ENCODE measurements around the gene PLCD3.

Gene PLCD3

GRCh38 chr17:45132320-45132571 is at the start of gene PLCD3:
Gene PLCD3, minus strand, starts transcription at chr17:45132515. Its CDS starts 105 bp downstream, at chr17:45132410.
- DNase-seq, result no peak

DNA sequence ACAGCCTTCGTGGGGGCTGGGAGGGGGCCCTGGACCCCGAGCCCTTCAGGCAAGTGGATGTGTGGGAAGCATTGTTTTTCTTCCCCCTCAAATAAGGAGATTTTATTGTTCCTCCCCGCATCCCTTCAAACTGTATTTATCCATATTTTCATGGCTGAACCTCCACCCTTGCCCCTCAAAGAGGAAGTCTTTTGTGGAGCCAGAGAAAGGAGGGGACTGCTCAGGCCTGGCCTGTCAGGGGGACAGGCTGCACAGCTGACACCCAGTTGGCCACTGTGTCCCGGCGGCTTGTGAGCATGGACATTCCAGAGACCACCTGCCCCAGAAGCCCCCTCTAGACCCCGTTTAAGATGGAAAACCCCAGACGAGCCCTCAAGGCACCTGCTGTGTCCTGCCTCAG is 45.2 kb upstream of the PLCD3 start:
- DNase-seq, result no peak

DNA sequence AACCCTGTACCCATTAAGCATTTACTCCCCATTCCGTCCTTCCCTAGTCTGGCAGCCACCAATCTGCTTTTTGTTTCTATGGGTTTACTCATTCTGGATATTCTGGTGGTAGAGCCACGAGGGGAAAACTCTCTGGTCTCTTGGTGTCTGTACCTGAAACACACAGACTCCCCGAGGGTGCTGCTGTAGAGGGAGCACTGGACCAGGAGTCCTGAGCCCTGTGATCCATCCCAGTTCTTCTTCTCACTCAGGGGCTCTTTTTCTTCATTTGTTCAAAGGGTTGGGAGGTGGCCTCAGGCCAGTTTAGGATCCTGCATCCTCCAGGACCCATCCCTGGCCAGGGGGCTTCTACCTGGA is 43.4 kb upstream of the PLCD3 start:
- no peak for DNase-seq

GRCh38 chr17:45172541-45173286 is 40.4 kb upstream of the PLCD3 start:
- peak; percentile 64 for DNase-seq

GRCh38 chr17:45172232-45172540 is 39.9 kb upstream of the PLCD3 start:
- DNase-seq, result no peak

- no peak for DNase-seq
These were observed 39.3 kb upstream of the PLCD3 start for GRCh38 chr17:45171338-45172231.

GRCh38 chr17:45170931-45171337 is 38.6 kb upstream of the PLCD3 start:
- no peak for DNase-seq

DNA sequence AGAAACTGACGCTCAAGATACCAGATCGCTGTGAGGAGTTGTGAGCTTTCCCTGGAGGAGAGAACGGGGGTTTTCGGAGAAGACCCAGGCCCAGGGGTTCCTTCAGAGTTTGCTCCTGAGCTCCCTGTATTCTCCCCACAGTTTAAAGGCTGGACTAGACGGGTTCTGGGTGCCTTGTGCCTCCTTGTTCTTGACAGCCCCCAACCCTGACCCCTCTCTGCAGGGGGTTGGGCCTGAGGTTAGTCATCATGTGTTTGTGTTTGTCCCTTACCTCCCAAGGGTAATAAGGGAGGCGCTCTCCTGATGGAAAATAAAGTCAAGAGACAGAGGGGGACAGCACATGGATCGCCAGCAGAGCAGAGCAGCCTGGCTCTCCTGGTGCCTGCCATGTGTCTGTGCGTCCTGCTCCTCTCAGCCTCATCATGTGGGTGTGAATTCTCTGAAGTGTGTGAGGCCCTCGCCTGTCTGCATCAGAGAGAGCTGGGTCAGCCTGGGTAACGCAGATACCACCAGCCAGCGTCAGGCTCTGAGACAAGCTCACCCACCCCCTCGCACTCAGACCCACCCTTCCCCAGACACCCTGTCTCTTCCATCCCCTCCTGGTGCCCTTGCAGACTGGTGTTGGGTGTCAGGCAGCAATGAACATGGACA is 38.1 kb upstream of the PLCD3 start:
- DNase-seq, result no peak

GRCh38 chr17:45168991-45169752 is 36.9 kb upstream of the PLCD3 start:
- no peak for DNase-seq

DNA sequence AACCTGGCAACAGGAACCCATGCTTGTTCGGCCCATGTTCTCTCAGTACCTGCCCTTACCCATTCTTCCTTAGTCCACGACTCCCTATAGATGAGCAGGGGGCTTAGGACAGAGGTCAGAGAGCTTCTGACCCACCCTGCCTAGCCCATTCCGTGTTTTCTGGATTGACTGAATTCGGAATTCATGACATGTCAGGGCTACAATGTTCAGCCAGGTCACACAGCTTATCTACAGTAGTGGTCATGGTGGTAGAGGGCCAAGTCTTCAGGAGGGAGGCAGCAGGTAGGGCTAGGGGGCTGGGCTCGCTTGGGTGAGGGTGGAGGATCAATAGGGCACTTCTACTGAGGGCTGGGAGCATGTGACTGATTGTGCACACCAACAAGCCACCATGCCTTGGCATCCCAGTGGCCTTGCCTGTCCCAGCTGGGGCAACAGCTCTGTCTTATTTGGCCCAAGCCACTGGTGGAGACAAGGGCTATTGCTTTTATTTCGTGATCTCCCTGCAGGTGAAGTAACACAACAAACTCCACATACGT is 32.5 kb upstream of the PLCD3 start:
- no peak for DNase-seq

GRCh38 chr17:45162025-45162687 is 29.8 kb upstream of the PLCD3 start:
- DNase-seq, result no peak

DNA sequence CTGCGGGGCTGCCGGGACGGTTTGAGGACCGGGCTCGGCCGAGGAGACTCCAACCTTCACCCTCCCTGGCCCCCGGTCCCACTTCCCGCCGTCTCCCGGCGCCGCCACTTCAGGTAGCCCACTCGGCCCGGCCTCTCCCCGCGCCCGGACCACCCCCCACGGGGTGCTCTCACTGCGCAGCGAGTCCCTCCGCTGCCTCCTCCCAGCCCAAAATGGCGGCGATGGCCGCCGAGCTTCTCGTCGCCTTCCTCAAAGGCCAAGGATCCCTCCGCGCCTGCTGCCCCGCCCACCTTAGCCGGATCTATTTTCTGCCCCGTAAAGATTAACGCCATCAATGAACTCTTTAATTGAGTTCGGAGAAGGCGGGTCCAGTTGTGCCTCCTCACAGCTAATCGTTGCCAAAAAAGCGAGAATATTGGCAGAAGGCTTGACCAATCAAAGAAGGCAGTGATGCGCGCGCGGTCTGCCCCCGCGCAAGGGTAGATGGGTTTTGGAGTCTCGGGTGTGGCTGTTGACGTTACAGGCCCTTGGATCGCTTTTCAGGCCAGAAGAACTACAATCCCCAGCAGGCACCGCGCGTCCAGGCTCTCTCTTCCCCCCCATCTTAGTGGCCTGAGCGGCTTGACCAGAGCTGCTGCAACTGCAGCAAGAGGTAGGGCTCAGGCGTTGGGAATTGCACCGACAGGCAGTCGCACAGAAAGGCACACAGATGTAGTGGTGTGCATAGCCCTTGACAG is 29.1 kb upstream of the PLCD3 start, which contains the start of gene HEXIM2:
TSS of gene HEXIM2 (plus strand) at position 588 of the 737 bp plus-strand sequence. CDS start 919 bp downstream, outside the sequence.
- peak; percentile 100 for DNase-seq

DNA sequence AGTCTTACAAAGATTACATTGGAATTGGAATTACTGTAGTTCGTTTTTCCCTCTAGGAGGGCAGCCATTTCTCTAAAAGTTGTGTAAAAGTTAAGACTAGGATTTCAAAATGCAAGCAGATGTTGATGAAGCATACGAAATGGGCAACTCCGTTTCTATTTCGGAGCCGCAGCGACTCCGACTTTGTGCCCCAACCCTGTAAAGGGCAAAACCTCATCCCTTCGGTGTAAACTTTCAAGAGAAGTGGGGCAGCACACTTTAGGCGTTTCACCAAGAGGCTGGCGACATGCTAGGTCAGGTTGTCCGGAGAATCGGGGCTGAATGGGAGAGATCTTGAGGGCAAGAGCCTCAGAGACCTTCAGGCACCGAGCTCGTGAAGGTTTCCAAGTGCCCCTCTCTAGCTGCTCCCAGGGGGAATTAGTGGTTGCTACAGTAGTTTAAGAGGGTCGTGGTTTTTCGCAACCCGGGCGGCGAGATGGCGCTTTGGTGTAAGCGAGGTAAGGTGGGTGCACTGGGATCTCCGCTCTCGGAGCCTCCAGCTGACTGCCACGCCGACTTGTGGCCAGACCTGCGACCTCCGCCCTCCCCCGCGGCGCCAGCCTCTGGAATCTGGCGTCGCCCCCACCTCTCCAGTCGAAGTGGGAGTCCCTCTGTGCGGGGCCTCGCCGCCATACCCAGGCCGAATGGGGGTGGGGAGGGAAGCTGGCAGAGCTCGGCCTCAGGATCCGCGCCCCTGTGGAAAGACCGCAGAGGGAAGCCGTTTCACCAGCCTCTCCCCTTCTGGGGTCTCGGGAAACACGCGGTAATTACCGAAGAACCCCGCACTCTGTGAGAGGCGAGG is 28.4 kb upstream of the PLCD3 start:
- DNase-seq, result peak; percentile 13

DNA sequence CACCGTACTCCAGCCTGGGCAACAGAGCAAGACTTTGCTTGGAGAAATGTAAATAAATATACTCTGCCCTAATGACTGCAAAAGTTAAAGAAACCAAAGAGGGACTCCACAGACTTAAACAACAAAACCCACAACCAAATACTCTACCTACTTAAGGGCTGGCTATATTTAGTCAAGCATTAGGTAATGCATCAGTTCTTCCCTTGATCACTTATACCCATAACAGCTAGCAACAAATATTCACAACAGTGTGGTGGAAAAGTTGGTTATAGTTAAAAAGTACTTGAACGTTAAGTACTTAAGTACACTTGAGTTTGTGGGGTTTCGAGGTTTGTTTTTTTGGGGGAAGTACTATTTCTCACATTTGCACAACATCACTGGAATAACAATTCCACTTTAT is 23.9 kb upstream of the PLCD3 start:
- no peak for DNase-seq

DNA sequence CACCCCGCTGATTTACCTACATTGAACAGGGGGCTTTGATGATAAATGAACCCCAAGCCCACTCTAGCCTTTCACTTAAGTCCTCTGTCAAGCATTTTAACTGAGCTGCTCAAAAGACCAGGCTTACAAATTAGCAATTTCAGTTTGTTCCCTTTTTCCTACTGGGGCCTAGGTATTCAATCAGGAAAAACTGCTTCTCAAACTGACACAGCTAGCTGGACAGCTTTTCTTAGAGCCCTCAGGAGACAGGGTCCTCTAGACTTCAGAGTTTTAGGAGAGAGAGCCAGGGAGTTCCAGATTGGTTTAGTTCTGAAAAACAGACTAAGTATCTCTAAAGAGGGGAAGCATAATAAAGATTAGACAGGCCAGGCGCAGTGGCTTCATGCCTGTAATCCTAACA is 23.2 kb upstream of the PLCD3 start:
- no peak for DNase-seq

DNA sequence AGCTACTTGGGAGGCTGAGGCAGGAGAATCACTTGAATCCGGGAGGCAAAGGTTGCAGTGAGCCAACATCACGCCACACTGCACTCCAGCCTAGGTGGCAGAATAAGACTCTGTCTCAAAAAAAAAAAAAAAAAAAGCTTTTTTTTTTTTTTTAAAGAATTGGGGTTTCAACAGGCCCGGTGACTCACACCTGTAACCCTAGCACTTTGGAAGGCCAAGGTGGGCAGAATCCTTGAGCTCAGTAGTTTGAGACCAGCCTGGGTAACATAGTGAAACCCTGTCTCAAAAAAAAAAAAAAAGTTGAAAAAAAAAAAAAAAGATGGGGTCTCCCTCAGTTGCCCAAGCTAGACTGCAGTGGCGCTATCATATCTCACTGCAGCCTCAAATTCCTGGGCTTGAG is 22.7 kb upstream of the PLCD3 start:
- DNase-seq, result no peak

DNA sequence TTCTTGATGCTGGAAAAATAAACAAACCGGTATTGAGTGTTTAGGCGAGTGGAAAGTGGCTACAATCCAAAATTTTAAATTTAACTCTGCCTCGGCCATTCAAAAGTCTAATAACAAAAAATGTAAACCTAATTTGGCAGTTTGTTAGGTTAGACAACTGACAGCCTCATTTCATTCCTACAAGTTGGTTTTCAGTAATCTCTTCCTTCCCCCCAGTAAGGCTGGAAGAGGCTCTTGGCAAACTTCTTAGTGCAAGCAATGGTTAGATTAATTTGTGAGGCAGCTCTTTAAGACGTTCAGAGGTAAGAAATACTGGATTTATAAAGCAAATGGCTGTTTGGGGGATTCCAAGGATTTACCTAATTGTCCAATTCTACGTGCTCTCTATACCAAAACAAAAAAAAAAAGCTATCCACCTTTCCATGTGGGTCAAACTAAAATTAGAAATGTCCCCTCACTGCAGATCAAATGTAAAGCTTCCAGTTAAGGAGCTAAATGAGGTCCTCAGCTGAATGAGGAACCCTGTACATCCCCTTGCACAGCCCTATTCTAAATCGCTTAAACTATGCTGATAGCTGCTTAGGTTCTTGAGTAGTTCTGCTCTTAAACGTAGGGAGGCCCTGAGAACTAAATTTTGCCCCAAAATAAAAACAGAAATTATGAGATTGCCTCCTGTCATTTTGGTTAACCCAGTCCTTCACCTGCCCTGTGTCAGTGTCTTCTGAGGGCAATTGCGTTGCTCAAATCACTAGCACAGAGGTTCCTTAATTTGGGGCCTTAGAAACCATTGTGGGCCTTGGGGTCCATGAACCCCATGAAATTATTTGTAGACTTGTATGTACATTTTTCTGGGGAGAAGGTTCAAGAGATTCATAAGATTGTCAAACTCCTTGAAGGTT is 18.8 kb upstream of the PLCD3 start:
- DNase-seq, result no peak

DNA sequence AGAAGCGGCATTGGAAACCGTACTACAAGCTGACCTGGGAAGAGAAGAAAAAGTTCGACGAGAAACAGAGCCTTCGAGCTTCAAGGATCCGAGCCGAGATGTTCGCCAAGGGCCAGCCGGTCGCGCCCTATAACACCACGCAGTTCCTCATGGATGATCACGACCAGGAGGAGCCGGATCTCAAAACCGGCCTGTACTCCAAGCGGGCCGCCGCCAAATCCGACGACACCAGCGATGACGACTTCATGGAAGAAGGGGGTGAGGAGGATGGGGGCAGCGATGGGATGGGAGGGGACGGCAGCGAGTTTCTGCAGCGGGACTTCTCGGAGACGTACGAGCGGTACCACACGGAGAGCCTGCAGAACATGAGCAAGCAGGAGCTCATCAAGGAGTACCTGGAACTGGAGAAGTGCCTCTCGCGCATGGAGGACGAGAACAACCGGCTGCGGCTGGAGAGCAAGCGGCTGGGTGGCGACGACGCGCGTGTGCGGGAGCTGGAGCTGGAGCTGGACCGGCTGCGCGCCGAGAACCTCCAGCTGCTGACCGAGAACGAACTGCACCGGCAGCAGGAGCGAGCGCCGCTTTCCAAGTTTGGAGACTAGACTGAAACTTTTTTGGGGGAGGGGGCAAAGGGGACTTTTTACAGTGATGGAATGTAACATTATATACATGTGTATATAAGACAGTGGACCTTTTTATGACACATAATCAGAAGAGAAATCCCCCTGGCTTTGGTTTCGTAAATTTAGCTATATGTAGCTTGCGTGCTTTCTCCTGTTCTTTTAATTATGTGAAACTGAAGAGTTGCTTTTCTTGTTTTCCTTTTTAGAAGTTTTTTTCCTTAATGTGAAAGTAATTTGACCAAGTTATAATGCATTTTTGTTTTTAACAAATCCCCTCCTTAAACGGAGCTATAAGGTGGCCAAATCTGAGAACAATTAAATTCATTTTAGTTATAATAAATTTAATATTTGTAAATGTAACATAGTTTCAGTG is 17.7 kb upstream of the PLCD3 start:
- no peak for DNase-seq
